Upper lobe of left lung (tissue), 4 donors: ENCODE results near the gene VPS41.

ENCODE experiments used
- EP300 ChIP-seq, 4 donors: sonication (generic); formaldehyde crosslinking; IDR thresholded peaks; one replicate each; pipeline ENCODE4 v1.5.1; 2017; ENCODE audit warnings: antibody characterized with exemption in 4 of 4, control low read depth in 2 of 4
- TF ChIP-seq, protein P1 (sequence below), 6 experiments: fragments of 450-650 bp in 4 of 6; fragments of 200-600 bp in 2 of 6; sonication (generic) in 2 of 6; IDR thresholded peaks; one replicate each; pipeline ENCODE4 v1.5.1; 2016 to 2019; ENCODE audit warnings: antibody characterized with exemption in 6 of 6

DNA sequence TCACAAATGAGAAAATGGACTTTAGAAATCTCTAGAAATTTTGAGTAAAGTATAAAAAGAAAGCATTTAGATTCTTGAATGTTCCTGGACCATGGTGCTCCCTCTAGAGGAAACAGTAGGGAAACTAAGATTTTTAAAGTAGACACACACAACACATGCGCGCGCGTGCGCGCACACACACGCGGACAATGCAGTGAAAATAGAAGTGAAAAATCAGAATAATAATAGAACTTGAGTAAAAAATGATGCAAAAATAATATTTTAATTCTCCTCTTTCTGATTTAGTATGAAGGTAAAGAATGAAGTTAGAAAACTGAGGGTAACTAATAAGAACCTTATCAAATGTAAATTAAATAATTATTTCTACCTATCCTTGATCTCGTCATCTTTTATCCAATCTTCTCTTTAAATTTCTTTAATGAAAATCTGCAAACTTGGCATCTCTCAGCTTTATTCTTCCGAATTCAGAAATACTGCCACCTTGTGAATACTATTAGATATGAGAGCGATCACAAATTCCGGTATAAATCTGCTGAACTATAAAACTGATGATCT lies 160.9 kb downstream of the VPS41 start:
- TF ChIP-seq, protein P1, sequence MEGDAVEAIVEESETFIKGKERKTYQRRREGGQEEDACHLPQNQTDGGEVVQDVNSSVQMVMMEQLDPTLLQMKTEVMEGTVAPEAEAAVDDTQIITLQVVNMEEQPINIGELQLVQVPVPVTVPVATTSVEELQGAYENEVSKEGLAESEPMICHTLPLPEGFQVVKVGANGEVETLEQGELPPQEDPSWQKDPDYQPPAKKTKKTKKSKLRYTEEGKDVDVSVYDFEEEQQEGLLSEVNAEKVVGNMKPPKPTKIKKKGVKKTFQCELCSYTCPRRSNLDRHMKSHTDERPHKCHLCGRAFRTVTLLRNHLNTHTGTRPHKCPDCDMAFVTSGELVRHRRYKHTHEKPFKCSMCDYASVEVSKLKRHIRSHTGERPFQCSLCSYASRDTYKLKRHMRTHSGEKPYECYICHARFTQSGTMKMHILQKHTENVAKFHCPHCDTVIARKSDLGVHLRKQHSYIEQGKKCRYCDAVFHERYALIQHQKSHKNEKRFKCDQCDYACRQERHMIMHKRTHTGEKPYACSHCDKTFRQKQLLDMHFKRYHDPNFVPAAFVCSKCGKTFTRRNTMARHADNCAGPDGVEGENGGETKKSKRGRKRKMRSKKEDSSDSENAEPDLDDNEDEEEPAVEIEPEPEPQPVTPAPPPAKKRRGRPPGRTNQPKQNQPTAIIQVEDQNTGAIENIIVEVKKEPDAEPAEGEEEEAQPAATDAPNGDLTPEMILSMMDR (IDR thresholded peaks at IDR 0.05) = no peak
- no peak for TF ChIP-seq EP300 (IDR thresholded peaks at IDR 0.05)
